Vagina (tissue), 2 donors: Measurements from ENCODE around the gene LRRFIP2.
"Not testable (repeated sequence)": the region's sequence is repeated elsewhere in the genome, so short reads cannot be mapped to it uniquely, and the experiment has no call there.

Experiments
- POLR2A ChIP-seq, 2 donors: fragments of 450-650 bp; IDR thresholded peaks; one replicate each; pipeline ENCODE4 v1.6.1; 2017; ENCODE audit warnings: antibody characterized with exemption in 2 of 2, mild to moderate bottlenecking in 2 of 2, moderate library complexity in 2 of 2
- POLR2AphosphoS5 ChIP-seq, 2 donors: sonication (generic); formaldehyde crosslinking; IDR thresholded peaks; one replicate each; pipeline ENCODE4 v1.9.0; 2017; ENCODE audit warnings: antibody characterized with exemption in 2 of 2, mild to moderate bottlenecking in 2 of 2, low read depth in 1 of 2; ENCODE audit not compliant: insufficient read depth in 1 of 2
- TF ChIP-seq, protein P1 (sequence below), 3 experiments: fragments of 450-650 bp in 2 of 3; fragments of 200-600 bp in 1 of 3; sonication (generic) in 1 of 3; IDR thresholded peaks; one replicate each; pipeline ENCODE4 v1.5.1; 2017 to 2019; ENCODE audit warnings: antibody characterized with exemption in 3 of 3, mild to moderate bottlenecking in 2 of 3, moderate library complexity in 2 of 3

DNA sequence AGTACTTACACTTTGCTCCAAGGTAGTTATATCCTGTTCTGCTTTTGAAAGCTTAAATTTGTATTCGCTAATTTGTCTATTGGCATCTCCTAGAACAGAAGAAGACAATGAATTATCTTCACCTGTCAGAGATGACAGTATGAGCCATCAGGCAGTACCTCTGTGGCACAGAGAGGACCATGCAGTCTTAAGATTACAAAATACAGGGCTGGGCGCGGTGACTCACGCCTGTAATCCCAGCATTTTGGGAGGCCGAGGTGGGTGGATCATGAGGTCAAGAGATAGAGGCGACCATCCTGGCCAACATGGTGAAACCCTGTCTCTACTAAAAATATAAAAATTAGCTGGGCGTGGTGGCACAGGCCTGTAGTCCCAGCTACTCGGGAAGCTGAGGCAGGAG is 119.3 kb downstream of the LRRFIP2 start:
- TF ChIP-seq, protein P1, sequence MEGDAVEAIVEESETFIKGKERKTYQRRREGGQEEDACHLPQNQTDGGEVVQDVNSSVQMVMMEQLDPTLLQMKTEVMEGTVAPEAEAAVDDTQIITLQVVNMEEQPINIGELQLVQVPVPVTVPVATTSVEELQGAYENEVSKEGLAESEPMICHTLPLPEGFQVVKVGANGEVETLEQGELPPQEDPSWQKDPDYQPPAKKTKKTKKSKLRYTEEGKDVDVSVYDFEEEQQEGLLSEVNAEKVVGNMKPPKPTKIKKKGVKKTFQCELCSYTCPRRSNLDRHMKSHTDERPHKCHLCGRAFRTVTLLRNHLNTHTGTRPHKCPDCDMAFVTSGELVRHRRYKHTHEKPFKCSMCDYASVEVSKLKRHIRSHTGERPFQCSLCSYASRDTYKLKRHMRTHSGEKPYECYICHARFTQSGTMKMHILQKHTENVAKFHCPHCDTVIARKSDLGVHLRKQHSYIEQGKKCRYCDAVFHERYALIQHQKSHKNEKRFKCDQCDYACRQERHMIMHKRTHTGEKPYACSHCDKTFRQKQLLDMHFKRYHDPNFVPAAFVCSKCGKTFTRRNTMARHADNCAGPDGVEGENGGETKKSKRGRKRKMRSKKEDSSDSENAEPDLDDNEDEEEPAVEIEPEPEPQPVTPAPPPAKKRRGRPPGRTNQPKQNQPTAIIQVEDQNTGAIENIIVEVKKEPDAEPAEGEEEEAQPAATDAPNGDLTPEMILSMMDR (IDR thresholded peaks at IDR 0.05) = not testable (repeated sequence)
- TF ChIP-seq POLR2AphosphoS5 (IDR thresholded peaks at IDR 0.05; ENCODE audit: insufficient read depth in 1 of 2, low read depth in 1 of 2); POLR2A (IDR thresholded peaks at IDR 0.05): not testable (repeated sequence)
